GM21447 (cell line): ENCODE measurements around the gene LMOD1.
"Not testable (repeated sequence)": the region's sequence is repeated elsewhere in the genome, so short reads cannot be mapped to it uniquely, and the experiment has no call there.

Experiments used
- ATAC-seq: cut with Tn5 transposase; IDR thresholded peaks from one replicate; pipeline ENCODE4 v1.9.1; 2021; ENCODE audit not compliant: unreplicated experiment

LMOD1 gene

GRCh38 chr1:201917362-201918033, 28.9 kb downstream of the LMOD1 start:
- ATAC-seq: no peak

- ATAC-seq: no peak
Measured at GRCh38 chr1:201916649-201917249, 29.6 kb downstream of the LMOD1 start.

- no peak for ATAC-seq
Measured at GRCh38 chr1:201914456-201915235, 31.7 kb downstream of the LMOD1 start.

GRCh38 chr1:201912832-201913231, 33.5 kb downstream of the LMOD1 start:
- no peak for ATAC-seq

- no peak for ATAC-seq
Measured at GRCh38 chr1:201911826-201912571, 34.3 kb downstream of the LMOD1 start.

- no peak for ATAC-seq
Measured at GRCh38 chr1:201907621-201908020, 38.7 kb downstream of the LMOD1 start.

- no peak for ATAC-seq
Measured at GRCh38 chr1:201906336-201906735, 40.0 kb downstream of the LMOD1 start.

- no peak for ATAC-seq
Measured at GRCh38 chr1:201905234-201905890, 41.0 kb downstream of the LMOD1 start.

GRCh38 chr1:201904579-201904978, 41.8 kb downstream of the LMOD1 start:
- ATAC-seq: no peak

- ATAC-seq: no peak
Measured at GRCh38 chr1:201903135-201903534, 43.2 kb downstream of the LMOD1 start.

- ATAC-seq: no peak
Measured at GRCh38 chr1:201902198-201902597, 44.1 kb downstream of the LMOD1 start.

- ATAC-seq: not testable (repeated sequence)
Measured at GRCh38 chr1:201901036-201901435, 45.3 kb downstream of the LMOD1 start.

- ATAC-seq: no peak
Measured at GRCh38 chr1:201900476-201900875, 45.9 kb downstream of the LMOD1 start.

- ATAC-seq: no peak
Measured at GRCh38 chr1:201899683-201900429, 46.5 kb downstream of the LMOD1 start.

GRCh38 chr1:201898992-201899391, 47.4 kb downstream of the LMOD1 start:
- ATAC-seq: no peak

GRCh38 chr1:201898240-201898894, 48.0 kb downstream of the LMOD1 start:
- ATAC-seq: no peak

GRCh38 chr1:201896951-201897391, 49.4 kb downstream of the LMOD1 start:
- ATAC-seq: no peak

- ATAC-seq: peak; percentile 87
Measured at GRCh38 chr1:201895913-201896807, 50.2 kb downstream of the LMOD1 start.
